ENCODE measurements around the gene G3BP1. TPM values are rescaled to one million over a fixed set of nuclear protein-coding genes. Genes with fewer than 3 reads are reported as not detected.

G3BP1 gene
- total and polyA plus RNA-seq, 2 of the 13 experiments (the other 11 are each of a cell fraction or from before 2014, with no cell fraction given), result 36.7 to 320 TPM

DNA sequence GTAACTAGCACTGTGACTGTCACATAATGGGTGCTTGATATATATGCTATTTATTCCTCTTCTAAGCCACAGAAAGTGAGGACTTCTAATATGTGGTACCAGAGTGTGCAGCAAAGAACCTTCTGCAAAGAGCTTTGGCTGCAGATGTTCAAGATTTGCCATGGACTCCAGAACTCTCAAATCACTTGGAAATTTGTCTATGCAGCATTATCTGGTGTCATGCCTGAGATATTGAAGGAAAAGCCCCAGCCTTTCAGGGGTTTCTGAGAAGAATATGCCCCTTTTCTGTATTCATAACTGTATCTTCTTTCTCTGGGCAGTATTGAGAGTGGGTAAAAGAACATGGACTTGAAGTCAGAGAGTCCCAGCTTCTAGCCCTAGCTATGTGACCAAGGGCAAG, 4.8 kb upstream of the G3BP1 start:
- Histone ChIP-seq H3K27me3 (ENCODE audit: control insufficient read depth in 1 of 2, insufficient read depth in 2 of 2, low read length in 2 of 2) (no peaks in the 10 kb centered on the region), H3K9me3 (ENCODE audit: low read length) (no peaks in the 10 kb centered on the region), H3K4me2 (ENCODE audit: low read depth, low read length) (no peak overlapping the region), H3K4me1 (ENCODE audit: insufficient read depth, low read length) (peaks cover 12% of the 10 kb centered on the region), H3K36me3 (replicated peaks in 1 of 2; ENCODE audit: control insufficient read depth in 1 of 2, insufficient read depth in 2 of 2, low read length in 2 of 2) (no peaks in the 10 kb centered on the region), H4K20me1 (ENCODE audit: insufficient read depth, low read length) (no peaks in the 10 kb centered on the region), H3K4me3 (replicated peaks in 1 of 3; ENCODE audit: insufficient read depth in 1 of 3, low read depth in 2 of 3, low read length in 3 of 3) (no peak overlapping the region), H3K27ac (ENCODE audit: extremely low read length, insufficient read depth, low read length) (no peak overlapping the region), H3K9ac (ENCODE audit: insufficient read depth, low read depth, low read length) (no peak overlapping the region), H3K79me2 (ENCODE audit: insufficient read depth, low read length) (no peaks in the 10 kb centered on the region), H2AFZ (ENCODE audit: low read length) (no peak overlapping the region)
- intact Hi-C loops (cut with micrococcal nuclease; ENCODE audit: unreplicated experiment) (no loop called here), in situ Hi-C loops (cut with HindIII; ENCODE audit: extremely low pct_ligation_motif_present, low pct_unique_long_range_greater_than_20kb) (no loop called here)
- ChIA-PET CTCF (ENCODE audit: low intra/inter-chr PET ratio, low total read pairs) (no interaction called here), POLR2A (no interaction called here)
- FAIRE-seq (no peak), ATAC-seq (no peak), DNase-seq (ENCODE audit: low spot score) (no peak)
- no TSS peak for BruUV-seq (replicated peaks)
- TF ChIP-seq ZFP62 (CRISPR knock-in tag; IDR thresholded peaks at IDR 0.05), result no peak
- no peak for TF ChIP-seq JUNB (CRISPR knock-in tag; IDR thresholded peaks at IDR 0.05; ENCODE audit: borderline replicate concordance)
- TF ChIP-seq ASH2L (IDR thresholded peaks at IDR 0.05; ENCODE audit: insufficient read length, low read depth, low read length), result no peak
- TF ChIP-seq SMAD1 (CRISPR knock-in tag; IDR thresholded peaks at IDR 0.05; ENCODE audit: borderline replicate concordance, low read depth), result no peak
- no peak for TF ChIP-seq KLF12 (CRISPR knock-in tag; IDR thresholded peaks at IDR 0.05; ENCODE audit: borderline replicate concordance)
- peak; percentile 84 to 86 for TF ChIP-seq MAFK (conservative IDR thresholded peaks at IDR 0.05 in 1 of 2, IDR thresholded peaks at IDR 0.05 in 1 of 2; ENCODE audit: low read length in 2 of 2)
- TF ChIP-seq, protein P1, sequence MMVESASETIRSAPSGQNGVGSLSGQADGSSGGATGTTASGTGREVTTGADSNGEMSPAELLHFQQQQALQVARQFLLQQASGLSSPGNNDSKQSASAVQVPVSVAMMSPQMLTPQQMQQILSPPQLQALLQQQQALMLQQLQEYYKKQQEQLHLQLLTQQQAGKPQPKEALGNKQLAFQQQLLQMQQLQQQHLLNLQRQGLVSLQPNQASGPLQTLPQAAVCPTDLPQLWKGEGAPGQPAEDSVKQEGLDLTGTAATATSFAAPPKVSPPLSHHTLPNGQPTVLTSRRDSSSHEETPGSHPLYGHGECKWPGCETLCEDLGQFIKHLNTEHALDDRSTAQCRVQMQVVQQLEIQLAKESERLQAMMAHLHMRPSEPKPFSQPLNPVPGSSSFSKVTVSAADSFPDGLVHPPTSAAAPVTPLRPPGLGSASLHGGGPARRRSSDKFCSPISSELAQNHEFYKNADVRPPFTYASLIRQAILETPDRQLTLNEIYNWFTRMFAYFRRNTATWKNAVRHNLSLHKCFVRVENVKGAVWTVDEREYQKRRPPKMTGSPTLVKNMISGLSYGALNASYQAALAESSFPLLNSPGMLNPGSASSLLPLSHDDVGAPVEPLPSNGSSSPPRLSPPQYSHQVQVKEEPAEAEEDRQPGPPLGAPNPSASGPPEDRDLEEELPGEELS (CRISPR knock-in tag; IDR thresholded peaks at IDR 0.05), result no peak
- TF ChIP-seq ZBTB1 (CRISPR knock-in tag; IDR thresholded peaks at IDR 0.05; ENCODE audit: borderline replicate concordance), result no peak
- no peak for TF ChIP-seq GTF2F1 (IDR thresholded peaks at IDR 0.05; ENCODE audit: low read length)
- no peak for TF ChIP-seq RFX5 (IDR thresholded peaks at IDR 0.05; ENCODE audit: low read depth, low read length)
- TF ChIP-seq ZNF343 (CRISPR knock-in tag; IDR thresholded peaks at IDR 0.05), result no peak
- peak; percentile 83 for TF ChIP-seq MAFF (IDR thresholded peaks at IDR 0.05; ENCODE audit: low read depth, low read length)
- no peak for TF ChIP-seq ZNF280D (CRISPR knock-in tag; IDR thresholded peaks at IDR 0.05)
- no peak for TF ChIP-seq PHB2 (IDR thresholded peaks at IDR 0.05; ENCODE audit: partially characterized antibody)
- TF ChIP-seq FOXO1 (CRISPR knock-in tag; IDR thresholded peaks at IDR 0.05), result no peak
- TF ChIP-seq CREB3 (CRISPR knock-in tag; IDR thresholded peaks at IDR 0.05), result no peak
- TF ChIP-seq RNF2 (conservative IDR thresholded peaks at IDR 0.05; ENCODE audit: low read depth), result no peak

All from HepG2 (cell line).